Panc1 (cell line): ENCODE data around the gene WDR82.

Experiments
- POLR2AphosphoS5 ChIP-seq: IDR thresholded peaks from 2 replicates; pipeline ENCODE4 v1.6.1; 2012; ENCODE audit warnings: mild to moderate bottlenecking, low read depth, low read length, moderate library complexity
- REST ChIP-seq, 2 experiments: IDR thresholded peaks; 2 replicates each; pipeline ENCODE4 v1.6.1; 2011 to 2012; ENCODE audit warnings: low read depth in 2 of 2, control low read depth in 1 of 2, low read length in 1 of 2, mild to moderate bottlenecking in 1 of 2, moderate library complexity in 1 of 2; ENCODE audit not compliant: insufficient read depth in 1 of 2
- SIN3A ChIP-seq: IDR thresholded peaks from 2 replicates; pipeline ENCODE4 v1.6.1; 2012; ENCODE audit warnings: low read depth, mild to moderate bottlenecking, low read length, moderate library complexity, borderline replicate concordance; ENCODE audit not compliant: insufficient read depth
- TCF7L2 ChIP-seq: IDR thresholded peaks from 2 replicates; pipeline ENCODE4 v1.6.1; 2011; ENCODE audit warnings: mild to moderate bottlenecking, low read depth, low read length, inconsistent platforms
- TF ChIP-seq, protein P1 (sequence below): fragments of 450-650 bp; IDR thresholded peaks from 2 replicates; pipeline ENCODE4 v1.5.1; 2017; ENCODE audit warnings: mild to moderate bottlenecking

DNA sequence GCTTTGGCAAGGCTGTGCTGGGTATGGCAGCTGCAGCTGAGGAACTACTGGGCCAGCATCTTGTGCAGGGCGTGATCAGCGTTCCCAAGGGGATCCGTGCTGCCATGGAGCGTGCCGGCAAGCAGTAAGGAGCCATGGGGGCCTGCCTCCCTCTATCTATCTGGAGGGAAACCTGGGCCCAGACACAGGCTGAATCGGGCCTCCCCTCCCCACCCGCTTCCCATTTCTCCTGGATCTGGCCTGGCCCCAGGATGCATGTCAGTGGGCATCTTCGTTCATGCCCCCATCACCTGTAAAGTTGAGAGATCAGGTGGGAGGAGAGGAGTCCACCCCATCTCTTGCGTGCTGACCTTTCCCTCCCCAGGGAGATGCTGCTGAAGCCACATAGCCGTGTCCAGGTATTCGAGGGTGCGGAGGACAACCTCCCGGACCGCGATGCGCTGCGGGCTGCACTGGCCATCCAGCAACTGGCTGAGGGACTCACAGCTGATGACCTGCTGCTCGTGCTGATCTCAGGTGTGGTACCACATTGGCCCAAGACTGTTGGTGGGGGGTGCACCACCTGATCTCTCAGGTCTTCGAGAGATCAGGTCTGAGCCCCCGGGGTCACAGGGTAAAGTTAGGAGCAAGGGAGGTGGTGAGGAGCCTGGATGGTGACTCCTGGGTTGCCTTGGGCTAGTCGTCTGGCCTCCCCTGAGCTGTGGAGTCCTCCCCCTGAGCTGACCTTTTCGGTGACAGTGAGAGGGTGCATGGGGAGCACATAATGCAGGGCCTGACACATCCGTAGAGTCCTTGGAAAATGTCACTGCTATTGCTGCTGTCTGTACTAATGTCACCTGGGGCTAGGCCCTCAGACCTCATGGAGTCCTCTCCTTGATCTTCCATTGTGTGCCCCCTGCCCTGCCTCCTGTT lies 12.4 kb upstream of the WDR82 start:
- no peak for TF ChIP-seq POLR2AphosphoS5
- TF ChIP-seq REST (IDR thresholded peaks at IDR 0.05; ENCODE audit: insufficient read depth in 1 of 2, low read depth in 2 of 2, low read length in 1 of 2) = no peak
- TF ChIP-seq, protein P1, sequence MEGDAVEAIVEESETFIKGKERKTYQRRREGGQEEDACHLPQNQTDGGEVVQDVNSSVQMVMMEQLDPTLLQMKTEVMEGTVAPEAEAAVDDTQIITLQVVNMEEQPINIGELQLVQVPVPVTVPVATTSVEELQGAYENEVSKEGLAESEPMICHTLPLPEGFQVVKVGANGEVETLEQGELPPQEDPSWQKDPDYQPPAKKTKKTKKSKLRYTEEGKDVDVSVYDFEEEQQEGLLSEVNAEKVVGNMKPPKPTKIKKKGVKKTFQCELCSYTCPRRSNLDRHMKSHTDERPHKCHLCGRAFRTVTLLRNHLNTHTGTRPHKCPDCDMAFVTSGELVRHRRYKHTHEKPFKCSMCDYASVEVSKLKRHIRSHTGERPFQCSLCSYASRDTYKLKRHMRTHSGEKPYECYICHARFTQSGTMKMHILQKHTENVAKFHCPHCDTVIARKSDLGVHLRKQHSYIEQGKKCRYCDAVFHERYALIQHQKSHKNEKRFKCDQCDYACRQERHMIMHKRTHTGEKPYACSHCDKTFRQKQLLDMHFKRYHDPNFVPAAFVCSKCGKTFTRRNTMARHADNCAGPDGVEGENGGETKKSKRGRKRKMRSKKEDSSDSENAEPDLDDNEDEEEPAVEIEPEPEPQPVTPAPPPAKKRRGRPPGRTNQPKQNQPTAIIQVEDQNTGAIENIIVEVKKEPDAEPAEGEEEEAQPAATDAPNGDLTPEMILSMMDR = no peak
- no peak for TF ChIP-seq SIN3A
- no peak for TF ChIP-seq TCF7L2
